PC-3 (cell line): ENCODE results near the gene REC8.
"Not testable (repeated sequence)": the region's sequence is repeated elsewhere in the genome, so short reads cannot be mapped to it uniquely, and the experiment has no call there.

ENCODE experiments used
- CTCF ChIP-seq: fragments of 300-600 bp; sonication (generic); conservative IDR thresholded peaks from 2 replicates; pipeline ENCODE4 v1.5.1; 2017; ENCODE audit warnings: antibody characterized with exemption, low read depth, mild to moderate bottlenecking, low read length
- EZH2phosphoT487 ChIP-seq: fragments of 300-600 bp; sonication (generic); IDR thresholded peaks from 2 replicates; pipeline ENCODE4 v1.6.1; 2018; ENCODE audit warnings: mild to moderate bottlenecking, antibody characterized with exemption, low read length, borderline replicate concordance

- TF ChIP-seq CTCF, EZH2phosphoT487: not testable (repeated sequence)
Observed at GRCh38 chr14:24202538-24202937, 30.7 kb downstream of the REC8 start.
